H1 (cell line): ENCODE measurements around the gene MAOB. TPM values are rescaled to one million over a fixed set of nuclear protein-coding genes. Genes with fewer than 3 reads are reported as not detected.

Experiments used
- CTCF ChIA-PET: fragments of 300-600 bp; sonication (Branson Sonifier 250); formaldehyde crosslinking; loops from one replicate; lab custom pipeline; 2021; ENCODE audit not compliant: partially characterized antibody; lab: Charles Lee
- POLR2A ChIA-PET: fragments of 300-600 bp; sonication (Branson Sonifier 250); formaldehyde crosslinking; loops from one replicate; lab custom pipeline; 2021; ENCODE audit warnings: inconsistent platforms; ENCODE audit not compliant: partially characterized antibody; lab: Charles Lee
- DNase-seq, 2 experiments: peaks; one replicate each; pipeline versions ENCODE4 v3.0.0 to v3.0.0-alpha.2; 2010 to 2022; ENCODE audit warnings: low spot score in 2 of 2, low read depth in 1 of 2, mixed read lengths in 1 of 2
- FAIRE-seq: peaks from 2 replicates; lab custom pipeline; 2011; peaks lifted over from hg19 to GRCh38; lab: Jason Lieb, UNC
- H2AFZ ChIP-seq: 2 replicates; pipeline ENCODE4 v1.8.1; 2012; ENCODE audit warnings: low read length, inconsistent platforms
- H2AK5ac ChIP-seq: 2 replicates; pipeline ENCODE4 v1.6.1; 2013; ENCODE audit warnings: low read depth, low read length
- H2BK120ac ChIP-seq: replicated peaks from 2 replicates; pipeline ENCODE3; 2013; ENCODE audit warnings: low read depth, low read length, inconsistent platforms
- H2BK12ac ChIP-seq: 2 replicates; pipeline ENCODE4 v1.6.1; 2013; ENCODE audit warnings: low read depth, low read length
- H2BK15ac ChIP-seq: 2 replicates; pipeline ENCODE4 v1.6.1; 2013; ENCODE audit warnings: low read length
- H2BK20ac ChIP-seq: 2 replicates; pipeline ENCODE4 v1.6.1; 2013; ENCODE audit warnings: low read length
- H2BK5ac ChIP-seq: 2 replicates; pipeline ENCODE4 v1.6.1; 2013; ENCODE audit warnings: low read depth, low read length
- H3K14ac ChIP-seq: 2 replicates; pipeline ENCODE4 v1.6.1; 2013; ENCODE audit warnings: inconsistent platforms; ENCODE audit not compliant: insufficient read length
- H3K18ac ChIP-seq: 2 replicates; pipeline ENCODE4 v1.6.1; 2013; ENCODE audit warnings: low read length; ENCODE audit errors: extremely low read depth
- H3K23ac ChIP-seq: 2 replicates; pipeline ENCODE4 v1.6.1; 2013; ENCODE audit warnings: inconsistent platforms; ENCODE audit not compliant: insufficient read length
- H3K23me2 ChIP-seq: 2 replicates; pipeline ENCODE4 v1.6.1; 2013; ENCODE audit warnings: low read depth, low read length
- H3K27ac ChIP-seq: 2 replicates; pipeline ENCODE4 v1.6.1; 2011; ENCODE audit warnings: low read depth, low read length, inconsistent platforms
- H3K27me3 ChIP-seq, 4 experiments: replicated peaks in 1 of 4; 1 replicate in 1 of 4; 2 replicates in 3 of 4; pipeline versions ENCODE4 v1.6.1 to v1.8.1; 2011 to 2013; ENCODE audit warnings: low read length in 3 of 4, mild to moderate bottlenecking in 3 of 4, inconsistent platforms in 2 of 4, mixed read lengths in 2 of 4, moderate library complexity in 1 of 4; ENCODE audit not compliant: control insufficient read depth in 3 of 4, insufficient read depth in 3 of 4; ENCODE audit errors: extremely low read depth in 1 of 4
- H3K36me3 ChIP-seq, 4 experiments: 2 replicates each; pipeline versions ENCODE4 v1.6.1 to v1.8.1; 2011 to 2013; ENCODE audit warnings: mild to moderate bottlenecking in 4 of 4, low read length in 3 of 4, moderate library complexity in 2 of 4, control low read depth in 1 of 4, inconsistent platforms in 1 of 4; ENCODE audit not compliant: insufficient read depth in 4 of 4, control insufficient read depth in 2 of 4
- H3K4ac ChIP-seq: replicated peaks from 2 replicates; pipeline ENCODE3; 2013; ENCODE audit warnings: low read length, low read depth, mixed read lengths, inconsistent platforms; ENCODE audit not compliant: insufficient read length
- H3K4me1 ChIP-seq, 4 experiments: replicated peaks in 1 of 4; 1 replicate in 1 of 4; 2 replicates in 3 of 4; pipeline versions ENCODE4 v1.6.1 to v1.8.1; 2011 to 2013; ENCODE audit warnings: low read length in 3 of 4, inconsistent platforms in 2 of 4, mixed read lengths in 1 of 4; ENCODE audit not compliant: insufficient read depth in 4 of 4, control insufficient read depth in 3 of 4
- H3K4me2 ChIP-seq, 2 experiments: 2 replicates each; pipeline versions ENCODE4 v1.6.1 to v1.8.1; 2011 to 2013; ENCODE audit warnings: low read depth in 2 of 2, low read length in 2 of 2, control low read depth in 1 of 2, inconsistent platforms in 1 of 2, mild to moderate bottlenecking in 1 of 2; ENCODE audit not compliant: insufficient read depth in 1 of 2
- H3K4me3 ChIP-seq, 4 experiments: fragments of 200-600, 300-600 bp in 1 of 4; sonication (generic), shearing (Covaris generic), sonication (Bioruptor Twin) in 1 of 4; 2 replicates each; pipeline versions ENCODE4 v1.5.1 to v1.8.1; 2011 to 2016; ENCODE audit warnings: low read length in 4 of 4, low read depth in 3 of 4, control low read depth in 2 of 4, inconsistent platforms in 2 of 4, mild to moderate bottlenecking in 2 of 4, mixed read lengths in 1 of 4, moderate library complexity in 1 of 4; ENCODE audit not compliant: insufficient read depth in 2 of 4; ENCODE audit errors: extremely low read depth in 1 of 4
- H3K56ac ChIP-seq: replicated peaks from 2 replicates; pipeline ENCODE3; 2013; ENCODE audit warnings: low read depth, mild to moderate bottlenecking, mixed read lengths, low read length, inconsistent platforms; ENCODE audit not compliant: insufficient read length
- H3K79me1 ChIP-seq: 2 replicates; pipeline ENCODE4 v1.6.1; 2013; ENCODE audit warnings: low read depth, low read length, control low read depth
- H3K79me2 ChIP-seq, 2 experiments: 2 replicates each; pipeline versions ENCODE4 v1.6.1 to v1.8.1; 2012 to 2013; ENCODE audit warnings: low read length in 2 of 2, mild to moderate bottlenecking in 2 of 2, inconsistent platforms in 1 of 2; ENCODE audit not compliant: insufficient read depth in 2 of 2, control insufficient read depth in 1 of 2
- H3K9ac ChIP-seq, 4 experiments: replicated peaks in 1 of 4; 1 replicate in 1 of 4; 2 replicates in 3 of 4; pipeline versions ENCODE4 v1.6.1 to v1.8.1; 2011 to 2013; ENCODE audit warnings: low read depth in 3 of 4, low read length in 3 of 4, control low read depth in 2 of 4, mild to moderate bottlenecking in 2 of 4, moderate library complexity in 2 of 4, inconsistent platforms in 1 of 4; ENCODE audit errors: extremely low read depth in 1 of 4
- H3K9me3 ChIP-seq, 2 experiments: 2 replicates each; pipeline versions ENCODE4 v1.6.1 to v1.8.1; 2012 to 2013; ENCODE audit warnings: mild to moderate bottlenecking in 2 of 2, moderate library complexity in 2 of 2, control low read depth in 1 of 2, inconsistent platforms in 1 of 2, low read depth in 1 of 2, low read length in 1 of 2, mixed read lengths in 1 of 2; ENCODE audit not compliant: insufficient read depth in 2 of 2
- H4K20me1 ChIP-seq, 2 experiments: replicated peaks in 1 of 2; 2 replicates each; pipeline versions ENCODE3 to v1.8.1; 2011 to 2013; ENCODE audit warnings: inconsistent platforms in 2 of 2, low read length in 2 of 2, mild to moderate bottlenecking in 1 of 2; ENCODE audit not compliant: insufficient read depth in 2 of 2, control insufficient read depth in 1 of 2
- H4K5ac ChIP-seq: 2 replicates; pipeline ENCODE4 v1.6.1; 2013; ENCODE audit warnings: low read length, low read depth, mixed read lengths, inconsistent platforms; ENCODE audit not compliant: insufficient read length
- H4K8ac ChIP-seq: 2 replicates; pipeline ENCODE4 v1.8.0; 2013; ENCODE audit warnings: mild to moderate bottlenecking, moderate library complexity, low read length, inconsistent platforms; ENCODE audit not compliant: insufficient read depth; ENCODE audit errors: extremely low read depth
- H4K91ac ChIP-seq: replicated peaks from 2 replicates; pipeline ENCODE3; 2013; ENCODE audit warnings: low read length, mixed read lengths, inconsistent platforms; ENCODE audit not compliant: insufficient read length
- BACH1 ChIP-seq: IDR thresholded peaks from 2 replicates; pipeline ENCODE4 v1.6.1; 2012; ENCODE audit warnings: low read length, improper control_type of control experiment
- CBX5 ChIP-seq: fragments of 300-800, 300-1000 bp; sonication (generic); IDR thresholded peaks from 2 replicates; pipeline ENCODE4 v1.7.1; 2016; ENCODE audit warnings: antibody characterized with exemption, low read length, low read depth
- EP300 ChIP-seq, 2 experiments: IDR thresholded peaks; 1 replicate in 1 of 2; 2 replicates in 1 of 2; pipeline ENCODE4 v1.6.1; 2011 to 2012; ENCODE audit warnings: low read depth in 2 of 2, low read length in 2 of 2, mild to moderate bottlenecking in 2 of 2, borderline replicate concordance in 1 of 2, inconsistent platforms in 1 of 2, moderate library complexity in 1 of 2
- MAFK ChIP-seq: IDR thresholded peaks from 2 replicates; pipeline ENCODE4 v1.6.1; 2012; ENCODE audit warnings: low read depth, mild to moderate bottlenecking, improper control_type of control experiment, low read length
- NRF1 ChIP-seq: IDR thresholded peaks from 2 replicates; pipeline ENCODE4 v1.6.1; 2011; ENCODE audit warnings: mild to moderate bottlenecking, low read depth, low read length, improper control_type of control experiment
- POLR2AphosphoS5 ChIP-seq: IDR thresholded peaks from 2 replicates; pipeline ENCODE4 v1.6.1; 2011; ENCODE audit warnings: low read depth, low read length
- RXRA ChIP-seq: IDR thresholded peaks from 2 replicates; pipeline ENCODE4 v1.6.1; 2011; ENCODE audit warnings: low read depth, mild to moderate bottlenecking, low read length, moderate library complexity; ENCODE audit not compliant: insufficient read depth
- SIRT6 ChIP-seq: IDR thresholded peaks from one replicate; pipeline ENCODE4 v1.7.1; 2012; ENCODE audit warnings: low read length, inconsistent platforms
- SP2 ChIP-seq: IDR thresholded peaks from 2 replicates; pipeline ENCODE4 v1.6.1; 2012; ENCODE audit warnings: mild to moderate bottlenecking, low read length, inconsistent platforms
- WGBS, 2 experiments: shearing (Covaris generic) in 1 of 2; methylation state at CpG; one replicate each; pipeline versions ENCODE4 v1.1.6 to v1.1.7; 2013 to 2015; ENCODE audit warnings: low lambda C conversion rate in 2 of 2, mixed read lengths in 2 of 2, inconsistent platforms in 1 of 2, low coverage in 1 of 2, missing lambda C conversion rate in 1 of 2; ENCODE audit not compliant: insufficient replicate concordance in 2 of 2, insufficient coverage in 1 of 2, insufficient read length in 1 of 2; ENCODE audit errors: extremely low coverage in 1 of 2, missing lambda C conversion rate in 1 of 2; 5-methylcytosine and 5-hydroxymethylcytosine counted together
- polyA plus RNA-seq, 7 experiments: library from polyadenylated mRNA; depleted of rRNA in 3 of 7; stranded (reverse) in 5 of 7; unstranded in 2 of 7; fragments of >200 nt in 5 of 7; fragments of 200-250 nt in 2 of 7; gene quantifications; 1 replicate in 5 of 7; 2 replicates in 1 of 7; 4 replicates in 1 of 7; pipeline versions ENCODE4 v1.2.1 to v1.2.3, GENCODE V29; 2011 to 2013; ENCODE audit warnings: missing spikeins in 2 of 7, mixed read lengths in 2 of 7
- total RNA-seq: library from RNA; stranded (reverse); fragmentation: NEBNext Ultra II Directional; extraction: Animal tissue kit (Norgen Biotek cat#: 25700); gene quantifications from 2 replicates; pipeline ENCODE4 v1.2.1, GENCODE V29; 2021
- TF ChIP-seq, protein P1 (sequence below), 3 experiments: IDR thresholded peaks; 1 replicate in 2 of 3; 2 replicates in 1 of 3; pipeline versions ENCODE4 v1.5.1 to v1.6.1; 2011; ENCODE audit warnings: low read length in 3 of 3, mild to moderate bottlenecking in 3 of 3, inconsistent platforms in 2 of 3, low read depth in 1 of 3, moderate library complexity in 1 of 3; ENCODE audit not compliant: insufficient read depth in 1 of 3; ENCODE audit errors: control extremely low read depth in 1 of 3

The MAOB gene
- total and polyA plus RNA-seq, 2 of the 8 experiments (the other 6 are each of a cell fraction or from before 2014, with no cell fraction given) = 0.73 to 1.1 TPM

DNA sequence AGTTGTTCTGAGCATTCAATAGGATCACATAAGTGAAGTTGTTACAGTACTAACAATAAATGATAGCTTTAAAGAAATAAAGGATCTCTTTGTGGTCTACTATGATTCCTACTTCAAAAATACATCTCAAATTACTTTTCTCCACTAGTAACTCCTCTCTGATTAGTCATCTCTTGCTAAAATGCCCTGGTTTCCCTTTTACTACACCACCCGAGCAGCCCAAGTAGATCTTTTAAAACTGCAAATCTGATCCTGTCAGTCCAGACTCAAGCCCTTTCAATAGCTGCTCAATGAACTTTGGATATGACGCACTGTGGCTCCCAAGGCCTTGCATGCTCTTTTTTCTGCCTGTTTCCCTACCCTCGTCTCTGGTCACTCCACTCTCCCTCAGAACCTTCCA is 128.6 kb downstream of the MAOB start:
- Histone ChIP-seq H3K18ac (no peak overlapping the region), H3K4me2 (no peak overlapping the region), H2BK120ac (no peak overlapping the region), H3K4ac (no peak overlapping the region), H2BK12ac (no peak overlapping the region), H4K5ac (no peak overlapping the region), H3K4me3 (no peak overlapping the region), H2BK15ac (no peak overlapping the region), H3K27ac (no peak overlapping the region), H3K9ac (no peak overlapping the region), H2BK5ac (no peak overlapping the region), H4K20me1 (no peaks in the 10 kb centered on the region), H3K36me3 (no peaks in the 10 kb centered on the region), H3K9me3 (no peaks in the 10 kb centered on the region), H2AK5ac (no peak overlapping the region), H3K14ac (no peak overlapping the region), H4K8ac (no peak overlapping the region), H3K56ac (no peak overlapping the region), H3K27me3 (no peaks in the 10 kb centered on the region), H3K79me2 (no peaks in the 10 kb centered on the region), H2AFZ (no peak overlapping the region), H3K79me1 (no peaks in the 10 kb centered on the region), H3K4me1 (no peaks in the 10 kb centered on the region), H2BK20ac (no peak overlapping the region), H4K91ac (no peak overlapping the region), H3K23ac (no peak overlapping the region), H3K23me2 (no peaks in the 10 kb centered on the region)
- ChIA-PET POLR2A (no interaction called here), CTCF (interaction anchor here (0.6 to 1.1 kb wide), 2 partner anchors 194 to 1265 kb away, joined by 3 read pairs; no protein-coding TSS in a partner anchor)
- DNase-seq (no peak), FAIRE-seq (no peak)
- 75% methylated on average over 3 of the region's 3 CpGs; no CpG with 5 or more reads in 1 of the 2 experiments for WGBS, 2 experiments
- TF ChIP-seq SP2 (no peak), CBX5 (no peak), BACH1 (no peak), NRF1 (no peak), EP300 (IDR thresholded peaks at IDR 0.05; ENCODE audit: borderline replicate concordance in 1 of 2, low read depth in 2 of 2, low read length in 2 of 2) (no peak), POLR2AphosphoS5 (no peak), SIRT6 (no peak), RXRA (no peak), MAFK (no peak)
- TF ChIP-seq, protein P1, sequence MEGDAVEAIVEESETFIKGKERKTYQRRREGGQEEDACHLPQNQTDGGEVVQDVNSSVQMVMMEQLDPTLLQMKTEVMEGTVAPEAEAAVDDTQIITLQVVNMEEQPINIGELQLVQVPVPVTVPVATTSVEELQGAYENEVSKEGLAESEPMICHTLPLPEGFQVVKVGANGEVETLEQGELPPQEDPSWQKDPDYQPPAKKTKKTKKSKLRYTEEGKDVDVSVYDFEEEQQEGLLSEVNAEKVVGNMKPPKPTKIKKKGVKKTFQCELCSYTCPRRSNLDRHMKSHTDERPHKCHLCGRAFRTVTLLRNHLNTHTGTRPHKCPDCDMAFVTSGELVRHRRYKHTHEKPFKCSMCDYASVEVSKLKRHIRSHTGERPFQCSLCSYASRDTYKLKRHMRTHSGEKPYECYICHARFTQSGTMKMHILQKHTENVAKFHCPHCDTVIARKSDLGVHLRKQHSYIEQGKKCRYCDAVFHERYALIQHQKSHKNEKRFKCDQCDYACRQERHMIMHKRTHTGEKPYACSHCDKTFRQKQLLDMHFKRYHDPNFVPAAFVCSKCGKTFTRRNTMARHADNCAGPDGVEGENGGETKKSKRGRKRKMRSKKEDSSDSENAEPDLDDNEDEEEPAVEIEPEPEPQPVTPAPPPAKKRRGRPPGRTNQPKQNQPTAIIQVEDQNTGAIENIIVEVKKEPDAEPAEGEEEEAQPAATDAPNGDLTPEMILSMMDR (IDR thresholded peaks at IDR 0.05; ENCODE audit: control extremely low read depth in 1 of 3, insufficient read depth in 1 of 3, low read depth in 1 of 3, low read length in 3 of 3) = no peak
